Loucy (cell line): ENCODE measurements around the gene FAT3.

Source experiments
- H2AFZ ChIP-seq: fragments of 200-600 bp; sonication (generic); 2 replicates; pipeline ENCODE4 v1.6.0; 2016; ENCODE audit warnings: antibody characterized with exemption, mild to moderate bottlenecking, low read length, moderate library complexity
- H3F3A ChIP-seq: fragments of 200-600 bp; 2 replicates; pipeline ENCODE4 v1.6.0; 2016; ENCODE audit warnings: antibody characterized with exemption, low read depth, mild to moderate bottlenecking
- H3K27me3 ChIP-seq: fragments of 200-600 bp; sonication (generic); 2 replicates; pipeline ENCODE4 v1.6.1; 2014; ENCODE audit warnings: low read length, mild to moderate bottlenecking; ENCODE audit not compliant: insufficient read depth, poor library complexity, severe bottlenecking
- H3K36me3 ChIP-seq: fragments of 200-600 bp; sonication (generic); 2 replicates; pipeline ENCODE4 v1.6.1; 2016; ENCODE audit warnings: low read length; ENCODE audit not compliant: insufficient read depth
- H3K4me1 ChIP-seq: fragments of 200-600 bp; sonication (generic); 2 replicates; pipeline ENCODE4 v1.5.1; 2014; ENCODE audit warnings: low read length, mild to moderate bottlenecking; ENCODE audit not compliant: insufficient read depth, poor library complexity, severe bottlenecking
- H3K4me2 ChIP-seq: fragments of 200-600 bp; sonication (generic); 2 replicates; pipeline ENCODE4 v1.6.0; 2014; ENCODE audit warnings: antibody characterized with exemption, low read length, low read depth, mild to moderate bottlenecking; ENCODE audit not compliant: poor library complexity, severe bottlenecking
- H3K4me3 ChIP-seq: fragments of 200-600 bp; sonication (generic); 2 replicates; pipeline ENCODE4 v1.5.1; 2014; ENCODE audit warnings: low read length, mild to moderate bottlenecking, mixed read lengths; ENCODE audit not compliant: poor library complexity, severe bottlenecking
- H3K79me2 ChIP-seq: fragments of 200-600 bp; sonication (generic); 2 replicates; pipeline ENCODE4 v1.6.1; 2014; ENCODE audit warnings: low read length; ENCODE audit not compliant: insufficient read depth
- H3K9ac ChIP-seq: fragments of 200-600 bp; sonication (generic); 2 replicates; pipeline ENCODE4 v1.6.0; 2014; ENCODE audit warnings: mild to moderate bottlenecking, low read depth, low read length, moderate library complexity; ENCODE audit not compliant: poor library complexity, severe bottlenecking
- H3K9me2 ChIP-seq: fragments of 200-600 bp; sonication (generic); replicated peaks from 2 replicates; pipeline ENCODE4 v1.6.1; 2016; ENCODE audit warnings: low read depth, low read length, mixed read lengths
- H3K9me3 ChIP-seq: fragments of 200-600 bp; sonication (generic); 2 replicates; pipeline ENCODE4 v1.6.1; 2014; ENCODE audit warnings: mild to moderate bottlenecking, antibody characterized with exemption, low read length, low read depth; ENCODE audit not compliant: insufficient read depth
- H4K20me1 ChIP-seq: fragments of 200-600 bp; sonication (generic); 2 replicates; pipeline ENCODE4 v1.6.0; 2014; ENCODE audit warnings: antibody characterized with exemption, low read length, mild to moderate bottlenecking; ENCODE audit not compliant: insufficient read depth, poor library complexity, severe bottlenecking
- CTCF ChIP-seq: fragments of 200-600 bp; sonication (generic); conservative IDR thresholded peaks from 2 replicates; pipeline ENCODE4 v1.5.1; 2014; ENCODE audit warnings: mild to moderate bottlenecking, antibody characterized with exemption, low read length
- EZH2phosphoT487 ChIP-seq: fragments of 200-600 bp; IDR thresholded peaks from 2 replicates; pipeline ENCODE4 v1.6.1; 2018; ENCODE audit warnings: antibody characterized with exemption, mild to moderate bottlenecking, moderate library complexity, borderline replicate concordance

The FAT3 gene

GRCh38 chr11:92267968-92268367, 43.4 kb downstream of the FAT3 start:
- Histone ChIP-seq H3K4me2 (no peak overlapping the region), H3K27me3 (no peaks in the 10 kb centered on the region), H3K4me3 (no peak overlapping the region), H3F3A (no peaks in the 10 kb centered on the region), H3K9me2 (no peaks in the 10 kb centered on the region), H3K4me1 (no peaks in the 10 kb centered on the region), H3K79me2 (no peaks in the 10 kb centered on the region), H3K9me3 (no peaks in the 10 kb centered on the region), H4K20me1 (no peaks in the 10 kb centered on the region), H3K36me3 (no peaks in the 10 kb centered on the region), H3K9ac (no peak overlapping the region), H2AFZ (no peak overlapping the region)
- TF ChIP-seq EZH2phosphoT487, result no peak

DNA sequence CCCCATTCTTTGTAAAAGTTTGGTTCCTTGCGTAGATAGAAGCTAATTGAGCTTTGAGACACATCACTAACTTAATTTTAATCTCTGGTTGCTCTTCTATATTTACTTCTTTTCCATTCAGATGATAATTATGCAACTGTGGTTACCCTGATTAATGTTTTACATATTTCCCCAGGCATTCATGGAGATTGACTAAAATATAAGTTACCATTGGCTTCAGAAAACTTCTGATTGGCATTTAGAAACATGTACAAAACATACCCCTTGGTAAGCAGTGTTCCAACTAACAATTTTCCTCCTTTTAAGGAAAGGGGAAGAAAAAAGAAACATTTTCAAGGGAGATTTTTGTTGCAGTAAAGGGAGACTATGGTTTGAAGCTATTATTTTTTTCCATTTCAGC, 43.9 kb downstream of the FAT3 start:
- Histone ChIP-seq H3K27me3 (no peaks in the 10 kb centered on the region), H2AFZ (no peak overlapping the region)

DNA sequence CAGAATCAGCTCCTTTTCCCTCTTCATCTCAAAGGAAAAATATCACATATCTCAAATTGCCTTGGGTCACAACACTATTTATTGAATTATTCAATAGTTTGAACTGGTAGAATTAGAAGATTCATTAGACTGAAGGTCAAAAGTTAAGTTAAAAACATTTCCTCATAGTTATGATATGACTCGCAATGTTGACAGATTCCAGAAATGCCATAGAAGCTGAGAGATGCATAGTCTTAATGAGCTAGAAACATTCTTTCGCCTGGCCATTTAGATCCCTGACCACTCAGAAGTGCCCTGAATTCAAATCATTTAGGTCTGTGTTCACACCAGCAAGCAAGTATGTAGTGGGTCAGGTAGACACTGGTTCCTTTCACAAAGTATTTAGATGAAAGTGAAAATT, 44.4 kb downstream of the FAT3 start:
- no peak overlapping the region for H2AFZ ChIP-seq
- TF ChIP-seq CTCF, result no peak
- no peak for TF ChIP-seq EZH2phosphoT487
- H3K4me2 ChIP-seq, result no peak overlapping the region
- H3K27me3 ChIP-seq, result no peaks in the 10 kb centered on the region
- no peaks in the 10 kb centered on the region for H3K79me2 ChIP-seq
- H3K9me2 ChIP-seq, result no peaks in the 10 kb centered on the region
- H3K9ac ChIP-seq, result no peak overlapping the region
- no peaks in the 10 kb centered on the region for H3K36me3 ChIP-seq
- no peak overlapping the region for H3K4me3 ChIP-seq
- no peaks in the 10 kb centered on the region for H3F3A ChIP-seq
- no peaks in the 10 kb centered on the region for H4K20me1 ChIP-seq
- no peaks in the 10 kb centered on the region for H3K9me3 ChIP-seq
- no peaks in the 10 kb centered on the region for H3K4me1 ChIP-seq

More for the DNA sequence above, 43.9 kb downstream of the FAT3 start:
- no peaks in the 10 kb centered on the region for H3F3A ChIP-seq
- TF ChIP-seq CTCF (no peak), EZH2phosphoT487 (no peak)
- no peaks in the 10 kb centered on the region for H3K36me3 ChIP-seq
- no peak overlapping the region for H3K9ac ChIP-seq
- H3K4me1 ChIP-seq, result no peaks in the 10 kb centered on the region
- H3K79me2 ChIP-seq, result no peaks in the 10 kb centered on the region
- no peaks in the 10 kb centered on the region for H3K9me2 ChIP-seq
- H3K9me3 ChIP-seq, result no peaks in the 10 kb centered on the region
- no peak overlapping the region for H3K4me2 ChIP-seq
- no peaks in the 10 kb centered on the region for H4K20me1 ChIP-seq
- no peak overlapping the region for H3K4me3 ChIP-seq

GRCh38 chr11:92269841-92270240, 45.2 kb downstream of the FAT3 start:
- Histone ChIP-seq H2AFZ (no peak overlapping the region), H3K4me2 (no peak overlapping the region), H3K4me1 (no peaks in the 10 kb centered on the region), H3K27me3 (no peaks in the 10 kb centered on the region), H3F3A (no peaks in the 10 kb centered on the region), H3K9me3 (no peaks in the 10 kb centered on the region), H3K79me2 (no peaks in the 10 kb centered on the region), H3K9ac (no peak overlapping the region), H4K20me1 (no peaks in the 10 kb centered on the region), H3K4me3 (no peak overlapping the region), H3K36me3 (no peaks in the 10 kb centered on the region), H3K9me2 (no peaks in the 10 kb centered on the region)
- TF ChIP-seq EZH2phosphoT487 (no peak), CTCF (no peak)
